HG02885 (cell line): Measurements from ENCODE around the gene ZHX3.

Source experiments
- ATAC-seq: cut with Tn5 transposase; IDR thresholded peaks from one replicate; pipeline ENCODE4 v1.9.1; 2021; ENCODE audit warnings: mild to moderate bottlenecking; ENCODE audit not compliant: unreplicated experiment, poor library complexity

ZHX3 gene

DNA sequence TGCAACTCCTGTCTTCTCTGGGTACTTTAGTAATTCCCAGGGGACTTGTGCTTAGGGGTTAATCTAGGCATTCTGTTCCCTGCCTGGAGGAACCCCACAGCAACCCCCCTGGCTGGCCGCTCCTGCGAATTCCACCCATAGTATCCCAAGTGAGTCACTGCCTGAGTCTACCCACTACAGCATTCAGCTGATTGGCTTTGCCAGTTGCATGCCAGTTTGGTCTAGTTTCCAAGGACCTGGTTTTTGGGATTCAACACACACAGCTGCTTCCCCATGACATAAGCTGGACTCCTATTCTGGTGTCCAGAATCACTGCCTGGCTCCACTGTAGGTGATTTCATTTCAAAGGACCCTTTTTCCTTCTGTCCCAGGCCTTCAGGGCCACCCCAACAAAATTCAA, 139.9 kb downstream of the ZHX3 start:
- no peak for ATAC-seq

DNA sequence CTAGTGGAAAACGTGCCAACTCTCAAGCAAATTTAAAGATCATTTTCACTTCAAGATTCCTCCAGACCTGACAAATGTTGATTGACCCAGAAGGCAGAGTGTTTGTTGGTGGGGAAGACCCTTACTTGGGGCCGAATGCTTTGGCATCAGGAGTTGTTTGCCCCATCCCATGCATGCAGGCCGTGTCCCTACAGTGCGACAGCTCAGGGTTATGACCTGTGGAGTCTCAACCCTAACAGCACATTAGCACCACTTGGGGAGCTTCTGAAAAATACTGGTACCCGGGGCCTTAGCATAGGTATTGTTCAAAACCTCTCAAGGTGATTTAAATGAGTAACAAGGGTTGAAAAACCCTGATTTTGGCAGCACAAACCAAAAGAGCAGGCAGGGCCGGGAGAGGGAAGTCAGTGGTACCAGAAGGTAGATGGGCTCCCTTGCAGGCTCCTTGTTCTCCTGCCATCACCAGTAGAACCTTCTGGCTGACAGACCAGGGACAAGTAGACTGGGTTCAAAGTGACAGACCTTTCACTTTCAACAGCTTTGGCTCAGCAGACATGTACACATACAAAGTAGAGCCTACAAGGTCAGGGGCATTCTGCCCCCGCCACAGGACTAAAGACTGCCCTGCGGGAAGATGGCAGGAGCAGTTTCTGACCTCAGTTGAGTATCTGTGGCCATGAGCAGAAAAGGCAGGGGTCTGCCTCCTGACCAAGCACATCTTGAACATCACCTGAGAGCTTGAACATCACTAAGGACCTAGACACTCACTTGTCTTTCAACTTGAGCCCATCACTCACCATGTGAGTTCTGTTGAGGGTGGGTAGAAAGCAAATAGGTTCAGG, 140.6 kb downstream of the ZHX3 start:
- no peak for ATAC-seq

DNA sequence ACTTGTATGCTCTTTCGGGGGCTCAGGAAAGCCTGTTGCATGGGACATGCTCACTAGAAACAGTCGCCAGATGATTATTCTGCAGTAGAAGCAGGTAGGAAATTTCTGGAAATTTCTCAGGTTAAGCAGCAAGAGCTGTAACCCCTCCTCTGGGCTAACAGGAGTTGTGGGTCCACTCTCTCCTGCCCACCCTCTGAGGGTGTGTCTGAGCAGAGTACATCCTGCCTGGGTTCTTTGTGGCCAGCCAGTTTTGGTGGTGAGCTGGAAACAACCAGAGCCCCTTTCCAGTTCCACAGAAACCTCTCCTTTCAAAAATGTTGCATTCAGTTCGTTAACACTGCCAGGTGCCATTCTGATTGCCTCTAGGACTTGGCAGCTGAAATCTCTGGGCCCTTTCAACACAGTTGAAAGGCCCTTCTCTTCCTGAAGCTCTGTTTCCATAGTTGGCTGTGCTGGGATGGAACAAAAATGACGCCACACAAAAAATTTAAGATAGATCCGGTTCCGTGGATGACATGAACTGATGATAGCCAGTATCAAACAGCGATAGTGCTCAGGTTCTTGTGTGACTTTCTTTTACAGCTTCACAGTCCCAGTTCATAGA, 141.7 kb downstream of the ZHX3 start:
- ATAC-seq = no peak

DNA sequence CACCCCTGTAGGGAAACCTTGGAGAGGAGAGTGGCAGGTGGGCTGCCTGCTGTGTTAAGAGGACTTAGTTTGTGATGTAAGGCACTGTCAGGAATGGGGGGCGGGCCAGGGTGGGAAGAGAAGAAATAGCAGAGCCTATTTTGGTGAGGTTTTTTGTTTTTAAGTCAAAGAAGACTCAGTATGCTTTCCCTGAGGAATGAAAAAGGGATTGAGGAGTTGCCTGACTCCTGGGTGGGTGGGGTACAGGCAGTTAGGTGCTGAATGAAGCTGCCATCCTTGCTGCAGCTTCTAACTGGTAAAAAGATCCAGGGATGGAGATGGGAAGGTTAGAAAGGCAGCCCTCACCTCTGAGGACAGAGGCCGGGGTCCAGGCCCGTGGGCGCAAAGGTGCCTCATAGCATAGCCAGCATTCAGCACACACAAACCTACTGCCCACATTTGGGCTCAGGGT, 142.3 kb downstream of the ZHX3 start:
- ATAC-seq = no peak

DNA sequence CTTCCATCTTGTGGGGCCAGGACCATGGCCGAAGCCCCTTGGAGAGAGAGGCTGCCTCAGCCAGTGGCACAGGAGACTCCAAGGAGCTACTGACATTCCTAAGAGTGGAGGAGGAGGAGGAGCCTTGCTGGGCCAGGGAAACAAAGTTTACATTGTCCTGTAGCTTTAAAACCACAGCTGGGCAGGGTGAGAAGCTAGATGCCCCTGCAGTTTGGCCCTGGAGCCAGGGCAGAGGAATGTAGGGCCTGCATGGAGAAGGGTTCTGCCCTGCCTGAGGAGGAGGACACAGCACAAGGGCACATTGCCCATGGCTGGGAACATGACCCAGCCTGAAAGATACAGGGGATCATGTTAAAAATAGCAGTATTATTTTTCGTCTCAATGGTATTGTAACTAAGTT, 142.7 kb downstream of the ZHX3 start:
- ATAC-seq = no peak

DNA sequence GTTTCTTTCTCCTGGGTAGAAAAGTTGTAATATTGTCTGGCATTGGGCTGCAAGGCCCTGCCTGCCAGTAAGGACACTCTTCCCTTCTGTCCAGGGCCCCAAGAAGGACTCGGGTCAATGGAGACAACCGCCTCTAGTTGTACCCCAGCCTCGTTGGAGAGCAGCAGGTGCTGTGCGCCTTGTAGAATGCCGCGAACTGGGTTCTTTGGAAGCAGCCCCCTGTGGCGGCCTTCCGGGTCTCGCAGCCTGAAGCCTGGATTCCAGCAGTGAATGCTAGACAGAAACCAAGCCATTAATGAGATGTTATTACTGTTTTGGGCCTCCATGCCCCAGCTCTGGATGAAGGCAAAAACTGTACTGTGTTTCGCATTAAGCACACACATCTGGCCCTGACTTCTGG, 143.2 kb downstream of the ZHX3 start:
- ATAC-seq = no peak

DNA sequence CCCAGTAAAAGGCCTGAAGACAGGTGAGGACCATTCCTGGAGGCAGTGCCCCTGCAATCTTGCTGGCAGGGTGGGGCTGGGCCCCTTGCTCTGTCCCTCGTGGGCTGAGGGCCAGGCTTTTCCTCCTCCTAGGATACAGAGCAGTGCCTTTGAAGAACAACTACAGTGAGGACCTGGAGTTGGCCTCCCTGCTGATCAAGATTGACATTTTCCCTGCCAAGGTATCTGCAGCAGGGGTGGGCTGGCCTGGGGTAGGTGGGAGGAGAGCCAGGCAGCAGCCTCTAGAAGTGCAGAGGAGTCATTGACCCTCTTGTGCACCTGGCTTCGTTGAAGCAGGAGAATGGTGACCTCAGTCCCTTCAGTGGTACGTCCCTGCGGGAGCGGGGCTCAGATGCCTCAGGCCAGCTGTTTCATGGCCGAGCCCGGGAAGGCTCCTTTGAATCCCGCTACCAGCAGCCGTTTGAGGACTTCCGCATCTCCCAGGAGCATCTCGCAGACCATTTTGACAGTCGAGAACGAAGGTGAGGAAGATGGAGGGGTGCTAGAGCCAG, 143.7 kb downstream of the ZHX3 start:
- no peak for ATAC-seq

DNA sequence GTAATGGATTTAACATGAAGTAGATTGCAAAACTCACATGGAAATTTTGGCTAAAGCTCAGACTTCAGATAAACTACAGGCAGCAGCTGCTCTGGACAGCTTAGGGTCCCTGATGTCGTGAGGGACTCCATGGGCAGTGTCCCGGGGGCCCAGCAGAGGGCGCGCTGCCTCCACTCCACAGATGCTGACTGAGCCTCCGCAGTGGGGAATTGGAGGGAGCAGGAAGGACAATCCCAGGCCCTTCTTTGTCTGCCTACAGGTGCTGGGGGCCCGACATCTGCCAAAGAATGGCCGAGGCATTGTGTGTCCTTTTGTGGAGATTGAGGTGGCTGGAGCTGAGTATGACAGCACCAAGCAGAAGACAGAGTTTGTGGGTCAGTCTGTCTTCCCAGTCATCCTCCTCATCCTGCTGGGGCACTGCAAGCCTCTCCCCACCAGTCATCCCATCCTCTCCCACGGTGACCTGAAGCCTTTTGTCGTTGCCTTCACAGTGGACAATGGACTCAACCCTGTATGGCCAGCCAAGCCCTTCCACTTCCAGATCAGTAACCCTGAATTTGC, 144.3 kb downstream of the ZHX3 start:
- no peak for ATAC-seq

DNA sequence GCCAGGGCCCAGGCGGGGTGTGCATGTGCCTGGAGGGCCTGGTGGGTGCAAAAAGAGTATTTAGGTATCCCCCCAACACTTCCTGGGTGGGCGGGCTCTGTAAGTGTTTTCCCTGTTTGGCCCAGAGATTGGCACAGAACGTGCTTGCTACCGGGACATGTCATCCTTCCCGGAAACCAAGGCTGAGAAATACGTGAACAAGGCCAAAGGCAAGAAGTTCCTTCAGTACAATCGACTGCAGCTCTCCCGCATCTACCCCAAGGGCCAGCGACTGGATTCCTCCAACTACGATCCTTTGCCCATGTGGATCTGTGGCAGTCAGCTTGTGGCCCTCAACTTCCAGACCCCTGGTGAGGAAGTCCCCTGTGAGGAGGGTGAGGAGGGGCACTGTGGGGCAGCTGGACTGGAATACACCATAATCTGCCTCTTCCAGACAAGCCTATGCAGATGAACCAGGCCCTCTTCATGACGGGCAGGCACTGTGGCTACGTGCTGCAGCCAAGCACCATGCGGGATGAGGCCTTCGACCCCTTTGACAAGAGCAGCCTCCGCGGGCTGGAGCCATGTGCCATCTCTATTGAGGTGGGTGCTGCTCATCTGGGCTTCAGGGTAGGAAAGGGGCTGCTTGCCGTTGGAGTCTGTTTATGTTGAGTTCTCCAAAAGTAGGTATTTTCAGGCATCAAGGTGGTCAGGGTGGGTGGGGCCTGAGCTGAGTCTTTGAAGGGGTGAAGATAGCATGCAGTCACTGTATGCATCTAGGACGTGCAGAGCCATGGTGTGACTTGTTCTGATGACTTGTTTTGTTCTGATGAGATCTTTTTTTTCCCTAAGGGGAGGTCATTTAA, 145.0 kb downstream of the ZHX3 start:
- no peak for ATAC-seq

DNA sequence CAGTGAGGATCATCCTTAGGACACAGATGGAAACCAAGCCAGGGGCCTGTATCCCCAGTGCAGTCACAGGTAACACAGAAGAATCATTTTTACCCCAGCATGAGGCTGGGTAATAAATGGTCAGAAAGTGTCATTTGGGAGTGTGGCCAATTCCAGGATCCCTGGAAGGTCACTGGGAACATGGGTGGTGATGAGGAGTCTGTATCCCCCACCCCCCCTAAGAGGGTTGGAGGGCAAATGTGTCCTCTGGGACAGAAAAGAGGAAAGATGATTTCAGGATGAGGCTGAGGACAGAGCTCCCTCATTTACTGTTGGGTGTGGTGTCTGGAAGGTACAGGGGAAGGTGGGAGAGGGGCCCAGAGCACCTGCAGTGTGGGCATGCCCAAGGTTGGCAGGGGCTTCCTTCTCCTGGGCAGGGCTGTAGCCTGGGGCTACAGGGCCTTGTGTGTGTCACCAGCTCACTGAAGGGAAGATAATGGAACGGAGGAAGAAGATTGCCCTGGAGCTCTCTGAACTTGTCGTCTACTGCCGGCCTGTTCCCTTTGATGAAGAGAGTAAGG, 145.7 kb downstream of the ZHX3 start:
- ATAC-seq = no peak

DNA sequence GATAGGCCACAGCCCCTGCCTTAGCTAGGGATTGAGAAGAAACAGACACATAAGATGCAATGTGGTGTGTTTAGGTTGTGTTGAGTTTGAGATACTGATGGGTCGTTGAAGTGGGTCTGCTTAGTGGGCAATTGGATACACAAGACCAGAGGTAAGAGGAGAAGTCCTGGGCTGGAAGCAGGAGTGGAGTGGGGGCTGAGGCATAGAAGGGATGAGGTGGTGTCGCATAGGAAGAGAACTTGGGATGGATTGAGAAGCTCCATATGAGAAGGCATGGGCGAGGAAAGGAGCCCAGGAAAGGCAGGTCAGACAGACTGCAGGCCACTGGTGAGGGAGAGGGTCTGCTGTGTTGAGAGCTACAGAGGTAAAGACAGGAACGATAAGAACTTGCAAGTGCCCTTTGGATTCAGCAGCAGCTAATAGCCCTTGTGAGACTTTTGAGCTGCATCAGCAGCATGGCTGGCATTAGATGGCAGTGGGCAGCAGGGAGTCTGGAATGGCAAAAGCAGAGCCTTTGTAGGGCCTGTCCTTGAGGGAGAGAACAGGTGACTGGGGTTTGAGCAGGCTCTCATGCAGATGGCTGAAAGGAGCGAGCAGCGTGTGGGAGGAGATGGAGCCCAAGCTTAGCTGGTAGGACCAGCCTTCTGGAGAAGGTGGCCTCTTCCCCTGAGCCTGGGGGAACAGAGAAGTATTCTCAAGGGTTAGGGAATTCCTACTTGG, 147.0 kb downstream of the ZHX3 start:
- ATAC-seq = no peak

DNA sequence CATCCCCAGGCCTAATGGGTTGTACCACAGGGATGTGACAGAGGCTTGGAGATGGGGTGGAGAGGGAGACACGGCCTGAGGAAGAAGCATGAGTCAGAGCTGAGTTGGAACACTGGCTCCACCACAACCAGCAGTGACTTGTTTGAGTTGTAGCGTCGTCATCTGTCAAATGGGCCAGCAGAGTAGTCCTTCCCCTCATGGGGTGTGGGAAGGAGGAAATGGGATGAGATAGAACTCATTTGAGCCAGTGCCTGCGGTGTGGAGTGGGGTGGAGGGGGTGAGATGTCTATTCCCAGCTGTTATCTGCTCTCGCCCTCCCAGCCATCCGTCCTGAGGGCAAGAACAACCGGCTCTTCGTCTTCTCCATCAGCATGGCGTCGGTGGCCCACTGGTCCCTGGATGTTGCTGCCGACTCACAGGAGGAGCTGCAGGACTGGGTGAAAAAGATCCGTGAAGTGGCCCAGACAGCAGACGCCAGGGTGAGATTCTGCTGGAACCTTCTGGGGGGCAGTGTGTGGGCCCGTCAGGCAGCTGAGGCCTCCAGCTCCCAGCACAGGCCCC, 147.7 kb downstream of the ZHX3 start:
- ATAC-seq = no peak

DNA sequence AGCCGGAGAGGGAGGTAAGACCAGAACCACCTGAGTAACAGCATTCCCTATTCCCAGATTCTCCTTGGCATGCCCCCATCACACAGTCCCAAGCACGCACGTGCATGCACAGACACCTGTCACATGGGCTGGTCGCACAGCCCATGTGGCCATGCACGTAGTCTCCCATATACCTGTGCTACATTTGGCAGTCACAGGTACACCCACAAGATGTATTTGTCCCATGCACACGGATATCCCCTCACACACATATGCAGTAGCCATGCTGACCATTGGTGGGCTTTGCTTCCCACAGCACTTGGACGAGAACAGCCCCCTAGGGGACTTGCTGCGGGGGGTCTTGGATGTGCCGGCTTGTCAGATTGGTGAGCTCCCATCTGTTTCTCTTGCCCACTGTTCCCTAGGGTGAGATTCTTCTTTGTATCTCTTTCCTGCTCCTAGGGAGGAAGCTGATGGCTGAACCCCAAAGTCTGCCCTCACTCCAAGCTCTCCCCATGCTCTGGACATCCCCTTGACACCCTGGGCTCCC, 148.3 kb downstream of the ZHX3 start:
- ATAC-seq = no peak

DNA sequence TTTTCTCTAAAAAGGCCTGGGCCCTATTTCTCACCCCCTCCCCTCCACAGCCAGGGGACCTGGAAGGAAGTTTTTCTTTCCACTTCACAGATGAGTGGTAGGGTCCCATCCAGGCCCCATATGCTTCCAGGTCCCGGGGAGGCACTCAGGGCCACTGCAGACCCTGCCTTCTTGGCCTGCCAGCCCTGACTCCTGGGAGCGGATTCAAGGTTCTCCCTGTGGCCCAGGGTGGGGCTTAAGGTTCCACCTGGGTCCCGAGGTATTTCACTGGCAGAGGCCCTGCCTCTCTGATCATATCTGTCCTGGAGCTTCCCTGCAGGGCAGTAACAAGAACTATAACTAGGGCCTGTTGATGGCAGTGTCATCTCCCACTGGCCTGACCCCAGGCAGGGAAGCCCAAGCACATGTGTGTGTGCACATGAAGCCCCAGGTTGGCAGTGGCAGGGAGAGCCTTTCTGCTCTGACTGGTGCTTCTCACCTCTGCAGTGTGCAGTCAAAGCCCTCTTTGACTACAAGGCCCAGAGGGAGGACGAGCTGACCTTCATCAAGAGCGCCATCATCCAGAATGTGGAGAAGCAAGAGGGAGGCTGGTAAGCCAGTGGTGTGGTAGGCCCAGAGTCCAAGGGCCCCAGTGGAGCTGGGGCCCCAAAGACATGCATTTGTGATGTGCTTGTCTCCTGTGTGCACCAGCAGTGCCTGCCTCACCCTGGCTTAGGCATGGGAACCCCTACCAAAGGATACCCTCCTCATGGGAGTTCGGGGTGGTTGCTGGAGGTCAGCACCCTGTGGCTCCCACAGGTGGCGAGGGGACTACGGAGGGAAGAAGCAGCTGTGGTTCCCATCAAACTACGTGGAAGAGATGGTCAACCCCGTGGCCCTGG, 149.0 kb downstream of the ZHX3 start:
- no peak for ATAC-seq

DNA sequence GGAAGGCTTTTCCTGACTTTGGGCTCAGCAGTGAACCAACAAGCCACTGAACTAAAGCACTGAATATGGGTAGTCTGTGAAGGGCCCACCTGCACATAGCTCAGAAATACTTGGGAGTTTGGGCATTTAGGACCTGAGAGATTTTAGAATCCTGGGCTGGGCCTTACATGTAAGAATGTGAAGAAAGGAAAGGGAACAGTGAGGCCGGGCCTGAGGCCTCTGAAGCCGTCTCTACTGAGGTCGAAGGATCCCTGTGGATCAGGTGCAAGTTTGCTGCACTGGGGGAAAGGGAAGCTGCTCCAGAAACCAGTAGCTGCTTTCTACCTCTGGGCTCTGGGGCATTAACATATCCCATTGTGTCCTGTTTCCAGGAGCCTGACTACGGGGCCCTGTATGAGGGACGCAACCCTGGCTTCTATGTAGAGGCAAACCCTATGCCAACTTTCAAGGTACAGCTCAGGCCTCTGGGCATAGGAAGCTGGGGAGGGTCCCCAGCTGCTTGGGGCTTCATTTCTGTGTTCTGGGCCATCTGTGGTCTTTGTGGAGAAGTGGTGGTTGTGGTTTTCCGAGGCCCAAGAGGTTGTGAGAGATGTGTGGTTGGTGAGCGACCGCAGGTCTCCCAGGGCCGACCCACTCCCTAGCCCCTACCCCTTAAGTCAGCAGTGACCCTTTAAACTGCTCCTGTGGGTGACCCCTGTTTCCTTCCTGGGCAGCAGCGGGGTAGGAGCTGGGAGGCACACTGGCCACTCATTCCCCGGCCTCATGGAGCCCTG, 149.9 kb downstream of the ZHX3 start:
- no peak for ATAC-seq

DNA sequence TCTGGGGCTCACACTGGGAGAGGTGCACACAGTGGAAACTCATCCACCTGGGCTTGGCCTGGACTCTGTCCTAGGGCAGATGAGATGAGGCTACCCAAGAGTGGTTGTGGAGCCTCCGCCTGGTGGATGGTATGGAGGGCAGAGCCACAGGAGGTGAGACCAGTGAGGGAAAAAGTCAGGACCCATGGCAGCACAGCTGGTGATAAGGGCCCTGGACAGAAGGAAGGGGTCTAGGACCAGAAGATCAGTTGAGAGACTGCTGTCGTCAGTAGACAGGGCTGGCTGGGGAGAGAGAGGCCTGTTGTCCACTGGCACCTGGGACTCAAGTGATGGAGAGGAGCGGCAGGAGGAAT, 150.4 kb downstream of the ZHX3 start:
- ATAC-seq = no peak
